C4-2B (cell line): ENCODE data around the gene NT5C1B.

Source experiments
- ZFX ChIP-seq: fragments of 450-650 bp; IDR thresholded peaks from 2 replicates; pipeline ENCODE4 v1.6.1; 2017
- TF ChIP-seq, protein P1 (sequence below): fragments of 450-650 bp; conservative IDR thresholded peaks from 2 replicates; pipeline ENCODE4 v1.5.1; 2017; ENCODE audit warnings: mild to moderate bottlenecking

DNA sequence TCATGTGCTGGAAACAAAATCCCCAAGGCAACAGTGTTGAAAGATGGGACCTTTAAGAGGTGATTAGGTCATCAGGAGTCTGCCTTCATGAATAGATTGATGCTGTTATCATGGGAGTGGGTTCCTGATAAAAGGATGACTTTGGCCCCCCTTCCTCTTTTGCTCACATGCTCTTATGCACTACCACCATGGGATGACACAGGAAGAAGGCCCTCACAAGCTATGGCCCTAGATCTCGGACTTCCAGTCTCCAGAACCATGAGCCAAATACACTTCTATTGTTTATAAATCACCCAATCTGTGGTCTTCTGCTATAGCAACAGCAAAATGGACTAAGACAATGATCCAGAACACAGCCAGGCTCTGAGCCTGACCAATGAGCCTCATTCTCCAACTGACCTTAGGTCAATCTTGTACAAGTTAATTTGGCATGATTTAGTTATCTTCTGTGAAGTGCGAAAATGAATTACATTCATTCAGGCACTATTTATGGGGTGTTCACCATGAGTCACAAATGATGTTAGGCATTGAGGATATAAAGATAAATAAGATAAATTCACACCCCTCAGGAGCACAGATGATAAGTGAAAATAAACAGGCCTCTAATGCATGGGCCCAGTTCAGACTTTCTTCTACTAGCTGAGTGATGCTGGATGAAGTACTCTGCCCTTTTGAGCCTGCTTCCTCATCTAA is 37.7 kb upstream of the NT5C1B start:
- TF ChIP-seq, protein P1, sequence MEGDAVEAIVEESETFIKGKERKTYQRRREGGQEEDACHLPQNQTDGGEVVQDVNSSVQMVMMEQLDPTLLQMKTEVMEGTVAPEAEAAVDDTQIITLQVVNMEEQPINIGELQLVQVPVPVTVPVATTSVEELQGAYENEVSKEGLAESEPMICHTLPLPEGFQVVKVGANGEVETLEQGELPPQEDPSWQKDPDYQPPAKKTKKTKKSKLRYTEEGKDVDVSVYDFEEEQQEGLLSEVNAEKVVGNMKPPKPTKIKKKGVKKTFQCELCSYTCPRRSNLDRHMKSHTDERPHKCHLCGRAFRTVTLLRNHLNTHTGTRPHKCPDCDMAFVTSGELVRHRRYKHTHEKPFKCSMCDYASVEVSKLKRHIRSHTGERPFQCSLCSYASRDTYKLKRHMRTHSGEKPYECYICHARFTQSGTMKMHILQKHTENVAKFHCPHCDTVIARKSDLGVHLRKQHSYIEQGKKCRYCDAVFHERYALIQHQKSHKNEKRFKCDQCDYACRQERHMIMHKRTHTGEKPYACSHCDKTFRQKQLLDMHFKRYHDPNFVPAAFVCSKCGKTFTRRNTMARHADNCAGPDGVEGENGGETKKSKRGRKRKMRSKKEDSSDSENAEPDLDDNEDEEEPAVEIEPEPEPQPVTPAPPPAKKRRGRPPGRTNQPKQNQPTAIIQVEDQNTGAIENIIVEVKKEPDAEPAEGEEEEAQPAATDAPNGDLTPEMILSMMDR: no peak
- no peak for TF ChIP-seq ZFX
